Spleen (tissue), 7 donors: ENCODE measurements around the gene PXDN.

Experiments used
- CTCF ChIP-seq, 11 experiments: fragments of 200-600 bp in 7 of 11; fragments of 450-650 bp in 4 of 11; sonication (generic) in 4 of 11; IDR thresholded peaks in 8 of 11; conservative IDR thresholded peaks in 3 of 11; 1 replicate in 7 of 11; 2 replicates in 4 of 11; pipeline versions ENCODE4 v1.4.0 to v1.8.0; 2016 to 2021; ENCODE audit warnings: antibody characterized with exemption in 11 of 11, inconsistent platforms in 4 of 11, mild to moderate bottlenecking in 1 of 11
- POLR2A ChIP-seq, 3 donors: fragments of 450-650 bp; IDR thresholded peaks; one replicate each; pipeline ENCODE4 v1.5.1; 2017; ENCODE audit warnings: antibody characterized with exemption in 3 of 3, mild to moderate bottlenecking in 1 of 3
- donor health status: DM: no; HTN: no; CAD: no; lungs with moderate emphysema.
- donor health status: DM: no; HTN: no; CAD: no.
- donor health status: DM: no; HTN: no; CAD: no.

- TF ChIP-seq POLR2A (IDR thresholded peaks at IDR 0.05) (no peak), CTCF (IDR thresholded peaks at IDR 0.05 in 8 of 11, conservative IDR thresholded peaks at IDR 0.05 in 3 of 11) (no peak)
These were observed 107.4 kb downstream of the PXDN start for GRCh38 chr2:1636791-1637415.
